Measurements from ENCODE around the gene NATD1. TPM values are rescaled to one million over a fixed set of nuclear protein-coding genes. Genes with fewer than 3 reads are reported as not detected.

NATD1 gene
- total and polyA plus RNA-seq, 2 experiments from 2014 or later: 5.0 to 6.7 TPM

GRCh38 chr17:21299981-21300600 is 46.9 kb upstream of the NATD1 start:
- no peak for DNase-seq (ENCODE audit: low spot score)
- H3K9me2 ChIP-seq (replicated peaks; ENCODE audit: insufficient read depth): no peaks in the 10 kb centered on the region
- TF ChIP-seq CTCF (IDR thresholded peaks at IDR 0.05; ENCODE audit: poor library complexity) (no peak), EZH2phosphoT487 (IDR thresholded peaks at IDR 0.05; ENCODE audit: low read depth, severe bottlenecking, unreplicated experiment) (no peak), EZH2 (IDR thresholded peaks at IDR 0.05; ENCODE audit: borderline replicate concordance) (no peak)
- no peak overlapping the region for H2AFZ ChIP-seq
- no peak overlapping the region for H3K4me2 ChIP-seq
- no peak overlapping the region for H3K4me3 ChIP-seq
- H3K27ac ChIP-seq: no peak overlapping the region
- no peaks in the 10 kb centered on the region for H3K9me3 ChIP-seq (ENCODE audit: low read depth)
- no peaks in the 10 kb centered on the region for H3K4me1 ChIP-seq (ENCODE audit: insufficient read depth)
- H3K27me3 ChIP-seq: no peaks in the 10 kb centered on the region
- H3K36me3 ChIP-seq (replicated peaks; ENCODE audit: insufficient read depth, low read depth): no peaks in the 10 kb centered on the region
- peaks cover 20% of the 10 kb centered on the region for H3K79me2 ChIP-seq
- H4K20me1 ChIP-seq (ENCODE audit: insufficient read depth, poor library complexity, severe bottlenecking): peaks cover 23% of the 10 kb centered on the region
- 60% methylated on average over 7 of the region's 7 CpGs for WGBS (ENCODE audit: low lambda C conversion rate, missing lambda C conversion rate)

DNA sequence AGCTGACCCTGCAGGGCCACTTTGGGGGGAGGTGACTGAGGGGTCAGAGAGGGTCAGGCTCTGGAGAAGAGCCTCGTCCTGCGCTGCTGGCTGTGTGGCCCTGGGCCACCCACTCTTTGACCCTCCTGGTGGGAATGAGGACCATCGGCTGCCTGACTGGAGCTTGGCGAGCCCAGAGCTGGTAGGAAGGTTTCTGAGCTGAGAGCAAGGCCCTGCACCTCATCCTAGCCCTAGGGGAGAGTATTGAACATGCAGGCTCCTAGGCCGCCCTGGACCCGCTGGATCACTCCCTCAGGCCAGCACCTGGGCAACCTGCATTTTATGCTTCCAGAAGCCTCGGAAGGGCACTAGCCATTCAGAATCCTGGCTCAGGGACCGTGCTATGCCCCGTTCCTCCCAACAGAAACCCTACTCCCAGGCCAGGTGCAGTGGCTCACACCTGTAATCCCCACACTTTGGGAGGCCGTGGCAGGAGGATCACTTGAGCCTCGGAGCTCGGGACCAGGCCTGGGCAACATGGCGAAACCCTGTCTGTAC is 45.8 kb upstream of the NATD1 start:
- H3K9me2 ChIP-seq (replicated peaks; ENCODE audit: insufficient read depth): no peaks in the 10 kb centered on the region
- no peaks in the 10 kb centered on the region for H3K36me3 ChIP-seq (replicated peaks; ENCODE audit: insufficient read depth, low read depth)
- WGBS (ENCODE audit: low lambda C conversion rate, missing lambda C conversion rate): 76% methylated on average over 13 of the region's 13 CpGs
- no peaks in the 10 kb centered on the region for H3K27me3 ChIP-seq
- no peak overlapping the region for H2AFZ ChIP-seq
- H3K4me1 ChIP-seq (ENCODE audit: insufficient read depth): no peaks in the 10 kb centered on the region
- H3K27ac ChIP-seq: no peak overlapping the region
- peaks cover 33% of the 10 kb centered on the region for H4K20me1 ChIP-seq (ENCODE audit: insufficient read depth, poor library complexity, severe bottlenecking)
- H3K4me3 ChIP-seq: no peak overlapping the region
- TF ChIP-seq CTCF (IDR thresholded peaks at IDR 0.05; ENCODE audit: poor library complexity) (no peak), EZH2 (IDR thresholded peaks at IDR 0.05; ENCODE audit: borderline replicate concordance) (no peak)
- no peak overlapping the region for H3K4me2 ChIP-seq
- H3K79me2 ChIP-seq: peaks cover 30% of the 10 kb centered on the region
- no peak for DNase-seq (ENCODE audit: low spot score)
- no peaks in the 10 kb centered on the region for H3K9me3 ChIP-seq (ENCODE audit: low read depth)

DNA sequence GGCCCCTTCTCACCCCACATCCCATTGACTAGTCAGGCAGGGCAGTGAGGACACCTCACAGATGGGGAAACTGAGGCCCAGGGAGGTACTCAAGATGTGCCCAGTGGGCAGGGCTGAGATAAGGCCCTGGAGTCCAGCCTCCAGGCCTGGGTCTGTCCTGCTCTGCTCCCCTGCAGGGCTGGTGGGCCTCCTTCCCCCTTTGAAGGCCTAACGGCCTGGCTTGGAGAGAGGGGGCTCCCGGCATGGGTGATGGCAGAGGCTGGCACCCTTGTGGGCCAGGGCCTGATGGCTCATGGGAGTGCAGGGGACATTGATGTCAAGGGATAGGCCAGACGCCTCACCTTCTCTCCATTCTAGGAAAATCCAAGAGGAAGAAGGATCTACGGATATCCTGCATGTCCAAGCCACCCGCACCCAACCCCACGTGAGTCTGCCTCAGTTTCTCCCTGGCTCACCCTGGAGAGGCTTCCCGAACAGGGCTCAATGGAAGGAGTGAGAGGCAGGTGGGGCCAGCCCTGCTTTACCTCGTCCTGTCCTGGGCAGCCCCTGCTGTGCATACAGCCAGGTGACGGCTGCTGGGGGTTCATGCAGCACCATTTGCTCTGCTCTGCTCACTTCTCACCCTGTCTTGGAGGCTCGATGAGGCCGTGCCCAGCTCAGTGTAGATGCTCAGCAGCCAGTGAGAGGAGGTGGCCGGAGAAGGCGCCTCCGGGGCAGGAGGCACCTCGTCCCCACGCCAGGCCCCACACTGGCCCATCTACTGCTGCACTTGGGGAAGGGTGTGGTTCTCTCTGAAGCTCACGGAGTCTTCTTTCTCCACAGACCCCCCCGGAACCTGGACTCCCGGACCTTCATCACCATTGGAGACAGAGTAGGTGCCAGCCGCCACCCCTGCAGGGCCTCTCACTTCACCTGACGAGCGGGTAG is 45.1 kb upstream of the NATD1 start:
- TF ChIP-seq EZH2phosphoT487 (IDR thresholded peaks at IDR 0.05; ENCODE audit: low read depth, severe bottlenecking, unreplicated experiment) (no peak), EZH2 (IDR thresholded peaks at IDR 0.05; ENCODE audit: borderline replicate concordance) (no peak), CTCF (IDR thresholded peaks at IDR 0.05; ENCODE audit: poor library complexity) (no peak)
- H3K4me2 ChIP-seq: no peak overlapping the region
- H3K9me3 ChIP-seq (ENCODE audit: low read depth): no peaks in the 10 kb centered on the region
- no peaks in the 10 kb centered on the region for H3K9me2 ChIP-seq (replicated peaks; ENCODE audit: insufficient read depth)
- H2AFZ ChIP-seq: no peak overlapping the region
- H4K20me1 ChIP-seq (ENCODE audit: insufficient read depth, poor library complexity, severe bottlenecking): peaks cover 41% of the 10 kb centered on the region
- no peak overlapping the region for H3K4me3 ChIP-seq
- no peaks in the 10 kb centered on the region for H3K4me1 ChIP-seq (ENCODE audit: insufficient read depth)
- no peaks in the 10 kb centered on the region for H3K27me3 ChIP-seq
- no peaks in the 10 kb centered on the region for H3K36me3 ChIP-seq (replicated peaks; ENCODE audit: insufficient read depth, low read depth)
- 81% methylated on average over 22 of the region's 22 CpGs for WGBS (ENCODE audit: low lambda C conversion rate, missing lambda C conversion rate)
- no peak for DNase-seq (ENCODE audit: low spot score)
- peaks cover 38% of the 10 kb centered on the region for H3K79me2 ChIP-seq
- no peak overlapping the region for H3K27ac ChIP-seq

Measured in hepatocyte (in vitro differentiated cells).